Nephron progenitor cell (in vitro differentiated cells): ENCODE measurements around the gene MAP1S.
A peak's percentile ranks its signal among the peaks of the same experiment; 100 is the strongest.

Source experiments
- DNase-seq: peaks from one replicate; pipeline ENCODE4 v3.0.0; 2021
- H3K27ac Mint-ChIP-seq: 2 replicates; pipeline ENCODE4 v1.8.0; 2021; ENCODE audit warnings: mild to moderate bottlenecking, moderate library complexity, mixed read lengths
- H3K27me3 Mint-ChIP-seq: 2 replicates; pipeline ENCODE4 v1.8.0; 2021; ENCODE audit warnings: mild to moderate bottlenecking, low read depth, mixed read lengths; ENCODE audit not compliant: poor library complexity
- H3K36me3 Mint-ChIP-seq: 2 replicates; pipeline ENCODE4 v1.8.0; 2021; ENCODE audit warnings: low read depth, mixed read lengths
- H3K4me1 Mint-ChIP-seq: 2 replicates; pipeline ENCODE4 v1.8.0; 2021; ENCODE audit warnings: mixed read lengths
- H3K4me3 Mint-ChIP-seq: 2 replicates; pipeline ENCODE4 v1.8.0; 2021; ENCODE audit warnings: mild to moderate bottlenecking, moderate library complexity, mixed read lengths
- H3K9me3 Mint-ChIP-seq: 2 replicates; pipeline ENCODE4 v1.8.0; 2021; ENCODE audit warnings: mild to moderate bottlenecking, moderate library complexity, mixed read lengths
- CTCF ChIP-seq: fragments of 200-600 bp; sonication (generic); IDR thresholded peaks from 2 replicates; pipeline ENCODE4 v1.5.0; 2021; ENCODE audit warnings: antibody characterized with exemption

Gene MAP1S

DNA sequence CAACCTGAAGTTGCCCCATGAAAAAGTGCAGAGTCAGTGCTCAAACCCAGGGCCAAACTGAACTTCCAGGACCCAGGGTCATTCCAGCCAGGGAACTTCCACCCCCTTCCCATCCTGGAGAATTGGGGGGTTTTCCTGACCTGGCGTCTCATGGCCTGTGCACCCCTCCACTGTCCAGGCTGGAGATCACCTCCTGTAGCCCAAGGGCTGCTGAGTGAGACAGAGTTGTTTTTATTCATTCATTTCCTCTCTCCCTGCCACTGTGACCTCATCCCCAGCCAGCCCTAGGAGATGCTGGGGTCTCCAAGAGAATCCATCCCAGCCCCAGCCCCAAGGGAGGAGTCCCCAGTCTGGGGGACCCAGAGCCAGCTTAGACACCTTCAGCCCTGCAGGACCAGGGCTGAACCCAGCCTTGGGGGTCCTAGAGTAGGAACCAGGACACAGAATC, 36.2 kb downstream of the MAP1S start:
- H3K9me3 Mint-ChIP-seq: no peaks in the 10 kb centered on the region
- no peak for DNase-seq
- no peaks in the 10 kb centered on the region for H3K36me3 Mint-ChIP-seq
- TF ChIP-seq CTCF: no peak
- no peaks in the 10 kb centered on the region for H3K27me3 Mint-ChIP-seq
- no peak overlapping the region for H3K4me3 Mint-ChIP-seq
- peaks cover 20% of the 10 kb centered on the region for H3K4me1 Mint-ChIP-seq
- H3K27ac Mint-ChIP-seq: no peak overlapping the region

DNA sequence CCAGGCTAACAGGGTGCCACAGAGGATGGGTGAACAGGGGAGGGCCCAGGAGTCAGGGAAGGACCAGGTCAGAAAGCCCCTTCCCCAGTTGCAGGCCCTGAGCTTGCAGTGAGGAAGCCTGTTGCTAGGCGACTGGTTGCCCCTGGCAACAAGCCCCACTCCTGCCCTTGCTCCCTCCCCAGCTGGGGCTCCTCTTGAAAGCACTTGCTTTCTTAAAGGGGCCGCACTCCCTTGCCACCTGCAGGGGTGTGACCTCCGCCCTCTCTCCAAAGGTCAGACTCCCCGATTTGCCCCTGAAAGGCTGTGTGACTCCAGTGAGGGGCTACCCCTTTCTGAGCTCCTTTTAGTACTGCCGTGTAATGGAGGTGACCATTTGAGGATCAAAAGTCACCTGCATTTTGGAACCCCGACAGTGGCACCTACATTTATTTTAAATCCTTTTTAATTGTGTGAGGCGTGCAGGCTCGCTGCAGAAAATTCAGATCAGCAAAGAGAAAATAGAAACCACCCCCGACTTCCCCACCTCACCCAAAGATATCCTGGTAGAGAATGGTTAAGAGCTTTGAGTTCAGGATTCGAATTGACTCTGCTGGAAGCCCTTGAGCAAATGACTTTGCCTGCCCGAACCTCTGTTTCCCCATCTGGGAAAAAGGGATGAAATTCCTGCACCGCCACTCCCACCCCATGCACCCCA, 36.8 kb downstream of the MAP1S start:
- Mint-ChIP-seq H3K36me3 (no peaks in the 10 kb centered on the region), H3K4me3 (no peak overlapping the region), H3K27ac (no peak overlapping the region), H3K9me3 (no peaks in the 10 kb centered on the region), H3K27me3 (no peaks in the 10 kb centered on the region), H3K4me1 (peaks cover 20% of the 10 kb centered on the region)
- DNase-seq: peak; percentile 84
- TF ChIP-seq CTCF: no peak

- H3K4me1 Mint-ChIP-seq: peaks cover 20% of the 10 kb centered on the region
- TF ChIP-seq CTCF: no peak
Observed at GRCh38 chr19:17757125-17757524, 37.8 kb downstream of the MAP1S start.

DNA sequence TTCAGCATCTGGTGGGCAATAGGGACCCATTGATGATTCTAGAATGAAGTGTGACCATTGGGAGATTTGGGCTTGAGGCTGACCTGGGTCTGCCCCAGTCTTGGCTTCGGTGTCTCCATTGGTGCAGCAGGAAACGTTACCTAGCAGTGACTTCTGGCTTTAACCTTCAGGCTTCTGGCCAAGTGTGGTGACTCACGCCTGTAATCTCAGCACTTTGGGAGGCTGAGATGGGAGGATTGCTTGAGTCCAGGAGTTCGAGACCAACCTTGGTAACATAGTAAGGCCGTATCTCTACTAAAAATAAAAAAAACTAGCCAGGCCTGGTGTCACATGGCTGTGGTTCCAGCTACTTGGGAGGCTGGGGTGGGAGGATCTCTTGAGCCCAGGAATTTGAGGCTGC, 39.2 kb downstream of the MAP1S start:
- Mint-ChIP-seq H3K27me3 (peaks cover 10% of the 10 kb centered on the region), H3K27ac (no peak overlapping the region)

More at GRCh38 chr19:17757125-17757524, 37.8 kb downstream of the MAP1S start:
- Mint-ChIP-seq H3K36me3 (no peaks in the 10 kb centered on the region), H3K27me3 (peaks cover 6% of the 10 kb centered on the region), H3K27ac (no peak overlapping the region), H3K9me3 (no peaks in the 10 kb centered on the region), H3K4me3 (no peak overlapping the region)
- DNase-seq: no peak

GRCh38 chr19:17761148-17761547, 41.9 kb downstream of the MAP1S start:
- H3K27me3 Mint-ChIP-seq: peaks cover 18% of the 10 kb centered on the region
- H3K36me3 Mint-ChIP-seq: no peaks in the 10 kb centered on the region
- H3K9me3 Mint-ChIP-seq: no peaks in the 10 kb centered on the region
- DNase-seq: no peak
- H3K27ac Mint-ChIP-seq: no peak overlapping the region
- no peak for TF ChIP-seq CTCF
- H3K4me1 Mint-ChIP-seq: peaks cover 8% of the 10 kb centered on the region
- no peak overlapping the region for H3K4me3 Mint-ChIP-seq

More for the DNA sequence above, 39.2 kb downstream of the MAP1S start:
- H3K4me3 Mint-ChIP-seq: no peak overlapping the region
- no peak for TF ChIP-seq CTCF
- DNase-seq: no peak
- H3K36me3 Mint-ChIP-seq: no peaks in the 10 kb centered on the region
- no peaks in the 10 kb centered on the region for H3K9me3 Mint-ChIP-seq
- H3K4me1 Mint-ChIP-seq: peaks cover 20% of the 10 kb centered on the region
